MCF 10A (cell line): ENCODE data around the gene PRUNE2. TPM values are rescaled to one million over a fixed set of nuclear protein-coding genes. Genes with fewer than 3 reads are reported as not detected.

Experiments
- BruUV-seq: library from RNA; stranded (reverse); fragments of 400-500 nt; replicated peaks from 2 replicates; lab custom pipeline; 2021; lab: Mats Ljungman, UMichigan
- CTCF ChIA-PET: fragments of 300-600 bp; sonication (Branson Sonifier 250); formaldehyde crosslinking; extraction: SDS; loops from one replicate; lab custom pipeline; 2021; ENCODE audit warnings: antibody characterized with exemption, inconsistent platforms; lab: Yijun Ruan, JAX
- POLR2A ChIA-PET: fragments of 300-600, 350-650 bp; sonication (Branson Sonifier 250); formaldehyde crosslinking; extraction: SDS; loops from one replicate; lab custom pipeline; 2020; ENCODE audit warnings: antibody characterized with exemption, inconsistent platforms; lab: Yijun Ruan, JAX
- DNase-seq: peaks from one replicate; pipeline ENCODE4 v3.0.0-alpha.2; 2018; ENCODE audit not compliant: unreplicated experiment
- H3K27ac Mint-ChIP-seq: one replicate; pipeline ENCODE4 v1.8.0; 2022; ENCODE audit warnings: mild to moderate bottlenecking, low read depth, mixed read lengths; ENCODE audit not compliant: unreplicated experiment
- H3K27me3 Mint-ChIP-seq: one replicate; pipeline ENCODE4 v1.8.0; 2022; ENCODE audit warnings: mixed read lengths; ENCODE audit not compliant: insufficient read depth, unreplicated experiment
- H3K36me3 Mint-ChIP-seq: one replicate; pipeline ENCODE4 v1.8.0; 2022; ENCODE audit warnings: mild to moderate bottlenecking, moderate library complexity, mixed read lengths; ENCODE audit not compliant: insufficient read depth, unreplicated experiment
- H3K4me1 Mint-ChIP-seq: one replicate; pipeline ENCODE4 v1.8.0; 2022; ENCODE audit warnings: mixed read lengths; ENCODE audit not compliant: insufficient read depth, unreplicated experiment
- H3K4me3 Mint-ChIP-seq: one replicate; pipeline ENCODE4 v1.8.0; 2022; ENCODE audit warnings: mild to moderate bottlenecking, moderate library complexity, mixed read lengths; ENCODE audit not compliant: unreplicated experiment
- H3K9me3 Mint-ChIP-seq: one replicate; pipeline ENCODE4 v1.8.0; 2022; ENCODE audit warnings: mixed read lengths; ENCODE audit not compliant: unreplicated experiment
- CTCF ChIP-seq: fragments of 200-600 bp; IDR thresholded peaks from one replicate; pipeline ENCODE4 v1.8.0; 2022; ENCODE audit warnings: antibody characterized with exemption, mild to moderate bottlenecking; ENCODE audit not compliant: unreplicated experiment
- intact Hi-C: fragments of 100-400 bp; cut with micrococcal nuclease; formaldehyde crosslinking; loops from 2 replicates; pipeline ENCODE4 v1.14.1; 2022
- total RNA-seq: library from RNA; stranded (reverse); gene quantifications from 2 replicates; pipeline ENCODE4 v1.2.3, GENCODE V29; 2022

The PRUNE2 gene
- total RNA-seq, 1 experiment from 2014 or later = 0.63 TPM

GRCh38 chr9:76733096-76733495, 172.8 kb downstream of the PRUNE2 start:
- TF ChIP-seq CTCF = no peak
- H3K27ac Mint-ChIP-seq = no peak overlapping the region
- no TSS peak for BruUV-seq
- H3K4me3 Mint-ChIP-seq = no peak overlapping the region
- no peak for DNase-seq
- no peaks in the 10 kb centered on the region for H3K27me3 Mint-ChIP-seq
- H3K4me1 Mint-ChIP-seq = no peaks in the 10 kb centered on the region
- H3K9me3 Mint-ChIP-seq = no peaks in the 10 kb centered on the region
- ChIA-PET CTCF (no interaction called here), POLR2A (no interaction called here)
- intact Hi-C loops = no loop called here
- H3K36me3 Mint-ChIP-seq = no peaks in the 10 kb centered on the region

- no peak overlapping the region for H3K27ac Mint-ChIP-seq
- no peaks in the 10 kb centered on the region for H3K4me1 Mint-ChIP-seq
- no peaks in the 10 kb centered on the region for H3K9me3 Mint-ChIP-seq
- H3K36me3 Mint-ChIP-seq = no peaks in the 10 kb centered on the region
- DNase-seq = no peak
- no TSS peak for BruUV-seq
- ChIA-PET POLR2A (no interaction called here), CTCF (no interaction called here)
- no peaks in the 10 kb centered on the region for H3K27me3 Mint-ChIP-seq
- no peak for TF ChIP-seq CTCF
- no peak overlapping the region for H3K4me3 Mint-ChIP-seq
- intact Hi-C loops = no loop called here
These were observed 173.5 kb downstream of the PRUNE2 start for GRCh38 chr9:76732341-76732958.

- DNase-seq = no peak
- TF ChIP-seq CTCF = no peak
- Mint-ChIP-seq H3K27ac (no peak overlapping the region), H3K4me1 (no peaks in the 10 kb centered on the region), H3K4me3 (no peak overlapping the region), H3K36me3 (no peaks in the 10 kb centered on the region), H3K27me3 (no peaks in the 10 kb centered on the region), H3K9me3 (no peaks in the 10 kb centered on the region)
- BruUV-seq = no TSS peak
- intact Hi-C loops = no loop called here
- CTCF ChIA-PET = interaction anchor here (2.7 kb wide), 1 partner anchor 25 kb away, joined by 8 read pairs; no protein-coding TSS in a partner anchor
- POLR2A ChIA-PET = no interaction called here
These were observed 175.1 kb downstream of the PRUNE2 start for GRCh38 chr9:76730801-76731200.

GRCh38 chr9:76729980-76730737, 175.8 kb downstream of the PRUNE2 start:
- TF ChIP-seq CTCF = no peak
- intact Hi-C loops = no loop called here
- ChIA-PET CTCF (interaction anchor here (0.5 to 2.7 kb wide), 4 partner anchors 16 to 236 kb away, joined by 3 to 8 read pairs (median 4); no protein-coding TSS in a partner anchor), POLR2A (interaction anchor here (0.7 kb wide), 1 partner anchor 16 kb away, joined by 3 read pairs; no protein-coding TSS in a partner anchor)
- Mint-ChIP-seq H3K4me3 (no peak overlapping the region), H3K9me3 (no peaks in the 10 kb centered on the region), H3K4me1 (no peaks in the 10 kb centered on the region), H3K27ac (no peak overlapping the region), H3K27me3 (no peaks in the 10 kb centered on the region), H3K36me3 (no peaks in the 10 kb centered on the region)
- no TSS peak for BruUV-seq
- DNase-seq = no peak
